GM21526 (cell line): Measurements from ENCODE around the gene NRGN.
A peak's percentile ranks its signal among the peaks of the same experiment; 100 is the strongest.

Experiments
- ATAC-seq: cut with Tn5 transposase; IDR thresholded peaks from one replicate; pipeline ENCODE4 v1.9.1; 2021; ENCODE audit warnings: moderate library complexity; ENCODE audit not compliant: unreplicated experiment, low FRiP score

The NRGN gene

DNA sequence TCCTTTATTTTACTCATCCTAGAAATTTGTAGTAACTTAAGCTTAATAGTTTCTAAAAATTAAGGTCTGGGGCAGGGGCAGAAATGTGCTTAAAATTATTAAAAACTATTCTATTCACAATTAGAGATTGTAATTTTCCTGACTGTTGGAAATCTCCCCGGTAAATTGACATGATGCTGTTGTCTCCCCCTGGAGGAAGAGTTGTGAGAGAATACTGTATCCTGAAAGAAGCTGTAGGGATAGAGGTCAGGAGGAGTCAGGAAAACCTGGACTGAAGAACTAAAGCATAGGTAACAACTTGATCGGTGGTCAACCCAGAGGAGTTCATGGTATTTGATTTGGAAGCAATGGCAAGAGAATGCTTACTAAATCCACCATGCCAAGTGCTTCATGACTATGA lies 38.5 kb downstream of the NRGN start:
- ATAC-seq = no peak

DNA sequence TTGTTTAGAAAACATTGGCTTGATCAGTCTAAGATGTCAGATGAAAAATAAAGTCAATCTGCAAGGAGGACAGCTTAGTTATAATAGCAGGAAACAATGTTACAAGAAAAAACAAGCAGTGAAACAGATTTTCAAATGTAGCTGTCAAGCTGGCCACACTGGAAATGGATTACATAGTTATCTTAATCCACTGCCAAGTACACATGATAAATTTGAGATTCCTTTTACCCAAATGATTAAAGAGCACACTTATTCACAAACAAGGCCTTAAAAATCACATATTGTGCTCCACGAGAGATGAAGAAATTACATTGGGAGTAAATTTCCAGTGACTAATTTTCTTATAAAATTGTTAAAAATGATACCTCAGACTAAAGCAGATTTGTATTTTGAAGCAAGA lies 39.8 kb downstream of the NRGN start:
- ATAC-seq = no peak

DNA sequence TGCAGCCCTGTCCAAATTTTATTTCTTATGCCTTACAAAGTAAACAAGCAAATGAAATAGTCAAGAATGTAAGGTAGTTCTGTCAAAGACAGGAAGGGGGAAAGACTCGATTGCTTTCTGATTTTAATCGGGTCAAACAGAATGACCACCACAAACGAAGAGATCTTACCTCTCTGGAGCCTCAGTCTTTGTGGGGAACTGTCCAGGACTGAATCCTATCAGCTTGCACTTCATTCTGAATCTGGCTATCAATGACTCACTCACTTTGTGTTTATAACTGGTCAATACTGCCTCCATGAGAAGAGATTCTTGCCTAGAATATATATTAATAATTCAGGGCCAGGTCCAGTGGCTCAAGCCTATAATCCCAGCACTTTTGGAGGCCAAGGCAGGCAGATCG lies 43.3 kb downstream of the NRGN start:
- ATAC-seq = no peak

DNA sequence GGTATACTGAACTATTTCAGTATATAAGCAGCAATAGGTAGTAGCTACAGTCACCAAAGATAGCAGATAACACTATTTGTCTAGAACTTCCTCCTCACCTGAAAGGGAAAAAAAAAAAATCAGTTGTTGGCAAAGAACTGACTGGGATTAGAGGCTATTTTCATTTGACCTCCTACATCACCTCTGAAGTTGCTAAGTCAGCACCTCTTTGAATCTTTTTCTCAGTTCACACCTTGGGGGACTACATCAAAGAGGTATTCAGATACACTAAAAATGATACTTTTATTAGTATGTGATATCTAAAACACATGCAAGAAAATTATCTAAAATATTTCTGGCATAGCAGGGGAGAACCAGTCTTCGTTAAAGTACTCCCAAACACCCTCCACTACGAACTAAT lies 44.3 kb downstream of the NRGN start:
- ATAC-seq = no peak

DNA sequence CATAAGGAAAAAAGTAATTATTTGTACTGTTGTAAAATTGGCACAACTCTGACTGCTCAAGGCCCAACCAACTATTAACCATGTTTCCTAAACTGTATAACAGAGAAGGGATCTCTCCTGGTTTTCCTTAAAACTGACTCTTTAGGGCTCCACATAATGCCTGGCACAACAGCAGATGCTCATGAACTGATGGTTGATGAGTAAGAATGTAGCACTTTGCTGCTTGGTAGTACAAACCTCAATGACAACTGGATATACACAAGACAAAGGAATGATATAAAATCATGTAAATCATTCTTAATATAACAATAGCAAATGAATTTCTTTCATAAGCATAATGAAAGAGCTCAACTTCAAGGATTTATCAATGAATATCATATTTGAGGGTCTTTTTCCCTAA lies 48.8 kb downstream of the NRGN start:
- ATAC-seq = no peak

DNA sequence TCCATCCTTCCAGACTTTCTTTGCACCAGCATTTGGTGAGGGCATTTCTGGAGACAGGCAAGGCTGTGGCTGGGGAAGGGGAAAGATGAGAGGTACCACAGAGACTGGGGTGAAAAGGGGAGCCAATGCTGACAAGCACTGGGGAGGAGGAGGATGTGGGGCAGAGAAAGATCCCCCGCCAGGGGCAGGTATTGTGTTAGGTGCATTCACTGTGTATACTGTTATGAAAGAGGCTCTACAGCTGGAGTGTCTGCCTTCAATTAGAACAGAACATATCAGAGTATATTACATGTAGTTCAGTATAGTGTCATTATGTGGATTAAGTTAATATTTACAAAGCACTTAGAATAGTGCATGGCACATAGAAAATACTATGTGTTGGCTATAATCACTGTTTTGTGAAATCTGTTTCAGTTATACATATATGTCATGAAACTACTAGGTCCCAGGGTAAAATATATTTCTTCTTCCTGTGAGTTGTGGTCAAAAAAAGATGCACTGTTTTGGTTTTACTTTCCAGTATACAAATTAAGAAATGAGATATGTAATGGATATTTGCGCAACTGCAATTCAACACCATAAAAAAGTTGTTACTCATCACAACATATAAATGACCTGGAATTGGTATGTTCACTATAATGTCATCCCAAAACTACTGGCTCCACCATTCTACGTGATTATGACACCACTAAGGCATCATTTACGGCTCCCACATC lies 52.0 kb downstream of the NRGN start:
- peak; percentile 62 for ATAC-seq

DNA sequence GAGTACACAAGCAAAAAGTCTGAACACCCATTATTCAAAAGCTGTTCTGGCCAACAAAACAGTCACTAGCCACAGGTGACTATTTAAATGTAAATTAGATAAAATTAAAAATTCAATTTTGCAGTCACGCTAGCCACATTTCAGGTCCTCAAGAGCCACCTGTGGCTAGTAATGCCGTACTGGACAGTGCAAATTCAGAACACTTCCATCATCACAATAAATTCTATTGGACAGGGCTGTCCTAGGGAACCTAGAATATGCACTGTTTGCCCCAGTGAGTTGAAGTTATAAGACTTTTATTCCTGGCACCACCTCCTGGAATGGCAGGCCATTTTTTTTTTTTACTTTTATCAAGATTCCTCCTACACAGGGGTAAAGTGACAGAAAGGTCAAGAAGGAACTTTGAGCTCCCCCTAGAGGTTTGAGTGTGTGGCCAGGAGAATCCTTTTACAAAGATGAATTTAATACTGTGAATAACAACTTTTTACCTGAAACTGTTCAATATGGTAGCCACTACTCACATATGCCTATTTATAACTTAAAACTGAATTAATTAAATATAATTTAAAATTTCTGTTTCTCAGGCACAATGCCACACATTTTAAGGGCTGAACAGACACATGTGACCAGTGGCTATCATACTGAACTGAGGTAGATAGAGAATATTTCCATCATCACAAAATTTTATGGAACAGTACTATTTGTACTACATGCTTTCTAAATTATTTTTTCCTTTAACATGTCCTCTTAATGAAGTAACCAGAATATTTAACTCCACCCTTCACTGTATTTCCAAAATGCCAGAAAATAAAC lies 53.9 kb downstream of the NRGN start:
- ATAC-seq = peak; percentile 64

DNA sequence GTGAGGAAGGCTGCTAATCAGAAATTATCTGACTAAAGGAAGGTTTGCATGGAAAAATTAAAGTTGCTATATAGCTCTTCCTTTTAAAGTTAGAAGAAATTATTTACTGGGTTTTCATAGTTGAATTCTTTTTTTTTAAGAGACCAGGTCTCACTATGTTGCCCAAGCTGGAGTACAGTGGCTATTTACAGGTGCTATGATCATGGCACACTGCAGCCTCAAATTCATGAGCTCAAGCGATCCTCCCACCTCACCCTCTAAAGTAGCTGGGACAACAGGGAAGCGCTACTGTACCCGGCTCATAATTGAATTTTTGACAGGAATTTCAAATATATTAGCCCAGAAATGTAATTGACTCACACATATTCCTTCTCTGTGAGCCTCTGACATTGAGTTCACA lies 56.6 kb downstream of the NRGN start:
- ATAC-seq = no peak
